GM12878 (cell line): ENCODE measurements around the gene SLC24A3.

Experiments
- CBFB ChIP-seq: IDR thresholded peaks from 2 replicates; pipeline ENCODE4 v1.6.1; 2016; ENCODE audit warnings: antibody characterized with exemption, low read depth
- CHD1 ChIP-seq: IDR thresholded peaks from 2 replicates; pipeline ENCODE4 v1.6.1; 2012; ENCODE audit warnings: low read depth, low read length, improper control_type of control experiment
- CREM ChIP-seq: IDR thresholded peaks from 2 replicates; pipeline ENCODE4 v1.6.1; 2014; ENCODE audit warnings: antibody characterized with exemption, low read depth
- CTCF ChIP-seq, 3 experiments: IDR thresholded peaks in 2 of 3; conservative IDR thresholded peaks in 1 of 3; 2 replicates each; pipeline ENCODE4 v1.5.1; 2011; ENCODE audit warnings: low read depth in 3 of 3, low read length in 3 of 3, mild to moderate bottlenecking in 3 of 3, control low read depth in 2 of 3, moderate library complexity in 2 of 3, inconsistent platforms in 1 of 3, mixed read lengths in 1 of 3; ENCODE audit not compliant: control insufficient read depth in 2 of 3, insufficient read depth in 1 of 3; ENCODE audit errors: extremely low read depth in 1 of 3
- EZH2 ChIP-seq: IDR thresholded peaks from 2 replicates; pipeline ENCODE4 v1.6.1; 2012; ENCODE audit warnings: low read depth, mild to moderate bottlenecking, control low read depth, inconsistent platforms, low read length, borderline replicate concordance; ENCODE audit not compliant: control insufficient read depth
- NFYB ChIP-seq: IDR thresholded peaks from 2 replicates; pipeline ENCODE4 v1.6.1; 2011; ENCODE audit warnings: low read depth, mild to moderate bottlenecking, low read length, improper control_type of control experiment, moderate library complexity; ENCODE audit not compliant: insufficient read depth
- NR2F1 ChIP-seq: fragments of 450-650 bp; conservative IDR thresholded peaks from 2 replicates; pipeline ENCODE4 v1.6.1; 2017; ENCODE audit warnings: mild to moderate bottlenecking
- POLR2AphosphoS2 ChIP-seq: IDR thresholded peaks from 2 replicates; pipeline ENCODE4 v1.6.1; 2011; ENCODE audit warnings: low read depth, mild to moderate bottlenecking, low read length, improper control_type of control experiment, moderate library complexity
- WRNIP1 ChIP-seq: IDR thresholded peaks from 2 replicates; pipeline ENCODE4 v1.6.1; 2011; ENCODE audit warnings: low read depth, low read length, improper control_type of control experiment, borderline replicate concordance

DNA sequence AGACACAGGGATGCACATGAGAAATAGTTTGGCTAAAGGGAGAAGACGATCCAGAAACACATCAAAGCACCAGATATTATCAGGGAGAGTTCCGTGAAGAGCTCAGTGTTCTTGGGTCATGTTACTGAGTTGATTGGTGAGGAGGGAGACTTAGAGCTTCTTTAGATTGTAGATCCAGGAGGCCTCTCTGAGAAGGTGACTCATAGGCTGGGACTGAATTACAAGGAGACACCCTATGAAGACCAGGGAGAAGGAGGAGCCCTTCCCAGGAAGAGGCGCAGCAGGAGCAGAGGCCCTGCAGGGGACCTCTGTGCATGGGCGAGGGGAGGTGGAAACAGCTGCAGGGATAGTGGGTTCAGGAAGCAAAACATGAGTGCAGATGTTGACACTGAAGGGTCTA, 196.5 kb downstream of the SLC24A3 start:
- TF ChIP-seq CTCF (IDR thresholded peaks at IDR 0.05 in 2 of 3, conservative IDR thresholded peaks at IDR 0.05 in 1 of 3; ENCODE audit: control insufficient read depth in 2 of 3, extremely low read depth in 1 of 3, insufficient read depth in 1 of 3, low read depth in 3 of 3, low read length in 3 of 3) (no peak), NR2F1 (no peak), CBFB (no peak), EZH2 (no peak), WRNIP1 (no peak), NFYB (no peak), CHD1 (no peak), POLR2AphosphoS2 (no peak), CREM (no peak)
